Subcutaneous adipose tissue (tissue), 4 donors: Measurements from ENCODE around the gene PFDN4. TPM values are rescaled to one million over a fixed set of nuclear protein-coding genes. Genes with fewer than 3 reads are reported as not detected.

ENCODE experiments used
- CTCF ChIP-seq: fragments of 450-650 bp; IDR thresholded peaks from one replicate; pipeline ENCODE4 v1.5.1; 2016; ENCODE audit warnings: low read depth, mild to moderate bottlenecking, control low read depth, antibody characterized with exemption, moderate library complexity
- total RNA-seq, 4 donors: library from RNA; depleted of rRNA; stranded (reverse); fragments of >200 nt; gene quantifications; one replicate each; pipeline ENCODE4 v1.1.0, GENCODE V29; 2016

Gene PFDN4
- total RNA-seq, 4 donors from 2014 or later = 53.9 to 127 (median 69.5) TPM

- TF ChIP-seq CTCF = no peak
Observed at GRCh38 chr20:54263116-54263690, 55.3 kb downstream of the PFDN4 start.

GRCh38 chr20:54266844-54267243 lies 59.0 kb downstream of the PFDN4 start:
- TF ChIP-seq CTCF = no peak

GRCh38 chr20:54267483-54268003 lies 59.7 kb downstream of the PFDN4 start:
- no peak for TF ChIP-seq CTCF

- no peak for TF ChIP-seq CTCF
Observed at GRCh38 chr20:54268941-54269340, 61.1 kb downstream of the PFDN4 start.

Other genes with a start within 250 kb of the PFDN4 start
- gene BCAS1, start 137.5 kb upstream of the PFDN4 start, total RNA-seq = not detected
- not detected for gene CYP24A1, start 34.1 kb upstream of the PFDN4 start, total RNA-seq